Pons (tissue), 1 donor: ENCODE data around the gene KIAA1671.
A peak's percentile ranks its signal among the peaks of the same experiment; 100 is the strongest.

Experiments used
- DNase-seq: peaks from one replicate; pipeline ENCODE4 v3.0.0-alpha.2; 2016; ENCODE audit warnings: low spot score

The KIAA1671 gene

GRCh38 chr22:25114369-25115362 lies 162.2 kb downstream of the KIAA1671 start:
- DNase-seq: no peak

- no peak for DNase-seq
Measured at GRCh38 chr22:25119609-25120008, 167.1 kb downstream of the KIAA1671 start.

- DNase-seq: peak; percentile 37
Measured at GRCh38 chr22:25120093-25120561, 167.6 kb downstream of the KIAA1671 start.

GRCh38 chr22:25120761-25121212 lies 168.3 kb downstream of the KIAA1671 start:
- no peak for DNase-seq

GRCh38 chr22:25122136-25122764 lies 169.7 kb downstream of the KIAA1671 start:
- no peak for DNase-seq

GRCh38 chr22:25123677-25124076 lies 171.2 kb downstream of the KIAA1671 start:
- no peak for DNase-seq

GRCh38 chr22:25125693-25126357 lies 173.3 kb downstream of the KIAA1671 start:
- DNase-seq: no peak

- DNase-seq: no peak
Measured at GRCh38 chr22:25126510-25126909, 174.0 kb downstream of the KIAA1671 start.

- no peak for DNase-seq
Measured at GRCh38 chr22:25127318-25127717, 174.8 kb downstream of the KIAA1671 start.

- no peak for DNase-seq
Measured at GRCh38 chr22:25130462-25130861, 177.9 kb downstream of the KIAA1671 start.

GRCh38 chr22:25131198-25131887 lies 178.8 kb downstream of the KIAA1671 start:
- no peak for DNase-seq

- peak; percentile 30 for DNase-seq
Measured at GRCh38 chr22:25134028-25134427, 181.5 kb downstream of the KIAA1671 start.

- DNase-seq: no peak
Measured at GRCh38 chr22:25134451-25134850, 181.9 kb downstream of the KIAA1671 start.

GRCh38 chr22:25136953-25137576 lies 184.5 kb downstream of the KIAA1671 start:
- DNase-seq: no peak

GRCh38 chr22:25137577-25138525 lies 185.3 kb downstream of the KIAA1671 start:
- DNase-seq: no peak

GRCh38 chr22:25139062-25139461 lies 186.5 kb downstream of the KIAA1671 start:
- DNase-seq: no peak

- no peak for DNase-seq
Measured at GRCh38 chr22:25142102-25142501, 189.6 kb downstream of the KIAA1671 start.

GRCh38 chr22:25143156-25144076 lies 190.9 kb downstream of the KIAA1671 start:
- DNase-seq: no peak

GRCh38 chr22:25144522-25144921 lies 192.0 kb downstream of the KIAA1671 start:
- DNase-seq: no peak
